IMR-90 (cell line): Measurements from ENCODE around the gene TAGLN3.
"Not testable (repeated sequence)": the region's sequence is repeated elsewhere in the genome, so short reads cannot be mapped to it uniquely, and the experiment has no call there.

ENCODE experiments used
- CEBPB ChIP-seq: IDR thresholded peaks from 2 replicates; pipeline ENCODE4 v1.6.1; 2012; ENCODE audit warnings: low read depth, low read length, improper control_type of control experiment
- CHD1 ChIP-seq: IDR thresholded peaks from 2 replicates; pipeline ENCODE4 v1.6.1; 2012; ENCODE audit warnings: low read depth, low read length, improper control_type of control experiment
- CTCF ChIP-seq: conservative IDR thresholded peaks from 2 replicates; pipeline ENCODE4 v1.5.1; 2012; ENCODE audit warnings: mild to moderate bottlenecking, low read depth, low read length, improper control_type of control experiment
- FOS ChIP-seq: fragments of 150-350 bp; IDR thresholded peaks from 2 replicates; pipeline ENCODE4 v1.6.1; 2016; ENCODE audit warnings: low read depth, low read length
- MAFK ChIP-seq: IDR thresholded peaks from 2 replicates; pipeline ENCODE4 v1.6.1; 2012; ENCODE audit warnings: low read depth, low read length, improper control_type of control experiment
- MAZ ChIP-seq: IDR thresholded peaks from 2 replicates; pipeline ENCODE4 v1.6.1; 2012; ENCODE audit warnings: low read depth, mild to moderate bottlenecking, low read length, improper control_type of control experiment, moderate library complexity, borderline replicate concordance
- POLR2A ChIP-seq: IDR thresholded peaks from 2 replicates; pipeline ENCODE4 v1.6.1; 2012; ENCODE audit warnings: mild to moderate bottlenecking, low read depth, low read length
- RAD21 ChIP-seq: IDR thresholded peaks from 2 replicates; pipeline ENCODE4 v1.6.1; 2012; ENCODE audit warnings: low read length, improper control_type of control experiment
- RCOR1 ChIP-seq: IDR thresholded peaks from 2 replicates; pipeline ENCODE4 v1.6.1; 2012; ENCODE audit warnings: mild to moderate bottlenecking, low read length, improper control_type of control experiment; ENCODE audit not compliant: insufficient replicate concordance
- RFX5 ChIP-seq: IDR thresholded peaks from 2 replicates; pipeline ENCODE4 v1.8.0; 2012; ENCODE audit warnings: low read depth, mild to moderate bottlenecking, low read length, moderate library complexity
- SMC3 ChIP-seq: fragments of 150-350 bp; IDR thresholded peaks from 2 replicates; pipeline ENCODE4 v1.6.1; 2016; ENCODE audit warnings: low read depth, mild to moderate bottlenecking, antibody characterized with exemption, low read length, moderate library complexity
- TF ChIP-seq, protein P1 (sequence below): fragments of 150-350 bp; IDR thresholded peaks from 2 replicates; pipeline ENCODE4 v1.6.1; 2017; ENCODE audit warnings: mild to moderate bottlenecking, antibody characterized with exemption, low read length, low read depth

DNA sequence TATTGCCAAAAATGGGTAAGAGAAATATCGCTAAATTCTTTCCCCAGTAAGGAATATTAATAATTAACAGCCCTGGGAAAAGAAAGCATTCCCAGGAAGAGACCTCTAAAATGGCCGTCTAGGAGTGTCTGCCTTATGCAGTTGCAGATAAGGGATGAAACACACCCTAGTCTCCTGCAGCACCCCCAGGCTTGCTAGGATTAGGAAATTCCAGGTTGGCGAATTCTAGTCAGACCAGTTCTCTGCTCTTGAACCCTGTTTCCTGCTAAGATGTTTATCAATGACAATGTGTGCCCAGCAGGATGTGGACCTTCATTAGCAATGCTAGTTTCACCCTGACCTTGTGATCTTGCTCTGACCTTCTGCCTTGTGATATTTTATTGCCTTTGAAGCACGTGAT lies 38.5 kb downstream of the TAGLN3 start:
- TF ChIP-seq CTCF, RCOR1, POLR2A, RFX5, SMC3, MAZ, RAD21, CEBPB, CHD1, MAFK, FOS: not testable (repeated sequence)
- TF ChIP-seq, protein P1, sequence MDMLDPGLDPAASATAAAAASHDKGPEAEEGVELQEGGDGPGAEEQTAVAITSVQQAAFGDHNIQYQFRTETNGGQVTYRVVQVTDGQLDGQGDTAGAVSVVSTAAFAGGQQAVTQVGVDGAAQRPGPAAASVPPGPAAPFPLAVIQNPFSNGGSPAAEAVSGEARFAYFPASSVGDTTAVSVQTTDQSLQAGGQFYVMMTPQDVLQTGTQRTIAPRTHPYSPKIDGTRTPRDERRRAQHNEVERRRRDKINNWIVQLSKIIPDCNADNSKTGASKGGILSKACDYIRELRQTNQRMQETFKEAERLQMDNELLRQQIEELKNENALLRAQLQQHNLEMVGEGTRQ: not testable (repeated sequence)
